ENCODE measurements around the gene NOP14.
"Not testable (repeated sequence)": the region's sequence is repeated elsewhere in the genome, so short reads cannot be mapped to it uniquely, and the experiment has no call there.

Gene NOP14

DNA sequence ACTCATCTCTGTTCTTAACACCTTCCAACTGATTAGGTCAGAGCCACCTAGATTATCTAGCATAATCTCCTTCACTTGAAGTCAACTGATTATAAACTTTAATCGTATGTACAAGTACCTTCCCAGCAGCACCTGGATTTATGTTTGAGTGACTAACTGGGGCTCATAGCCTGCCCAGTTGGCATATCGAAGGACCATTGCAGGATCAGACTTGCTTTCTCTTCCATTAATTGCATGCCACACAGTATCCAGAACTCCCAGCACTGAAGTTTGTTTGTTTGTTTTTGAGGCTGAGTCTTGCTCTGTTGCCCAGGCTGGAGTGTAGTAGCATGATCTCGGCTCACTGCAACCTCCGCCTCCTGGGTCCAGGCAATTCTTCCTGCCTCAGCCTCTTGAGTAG lies 28.0 kb upstream of the NOP14 start:
- no peak for TF ChIP-seq Cebpa-rat (IDR thresholded peaks at IDR 0.05)
- H3K4me3 ChIP-seq = no peak overlapping the region
- no peaks in the 10 kb centered on the region for H3K27me3 ChIP-seq
- no peaks in the 10 kb centered on the region for H3K9me3 ChIP-seq
- H4K20me1 ChIP-seq = no peaks in the 10 kb centered on the region
- no peaks in the 10 kb centered on the region for H3K4me1 ChIP-seq
- H3K9ac ChIP-seq = no peak overlapping the region
- no peak overlapping the region for H3K27ac ChIP-seq
- no peak overlapping the region for H3K4me2 ChIP-seq
- H3K36me3 ChIP-seq = no peaks in the 10 kb centered on the region

GRCh38 chr4:2983715-2984114 lies 20.5 kb upstream of the NOP14 start:
- Histone ChIP-seq H3K9me3 (peaks cover 46% of the 10 kb centered on the region), H3K36me3 (peaks cover 16% of the 10 kb centered on the region; the same call in 1 of the 2 replicates)
- H3K27ac ChIP-seq, H4K20me1 ChIP-seq, H3K4me2 ChIP-seq, H3K4me3 ChIP-seq, H3K9ac ChIP-seq, H3K4me1 ChIP-seq, H3K27me3 ChIP-seq: not testable (repeated sequence)

GRCh38 chr4:2982012-2982411 lies 18.8 kb upstream of the NOP14 start:
- H3K9me3 ChIP-seq = peaks cover 46% of the 10 kb centered on the region
- peaks cover 16% of the 10 kb centered on the region; the same call in 1 of the 2 replicates for H3K36me3 ChIP-seq
- no peaks in the 10 kb centered on the region for H3K4me1 ChIP-seq
- TF ChIP-seq Cebpa-rat (IDR thresholded peaks at IDR 0.05) = no peak
- no peak overlapping the region for H3K27ac ChIP-seq
- no peaks in the 10 kb centered on the region for H4K20me1 ChIP-seq
- H3K27me3 ChIP-seq = no peaks in the 10 kb centered on the region; the same call in 1 of the 2 replicates
- H3K4me2 ChIP-seq = no peak overlapping the region
- H3K9ac ChIP-seq = no peak overlapping the region
- no peak overlapping the region for H3K4me3 ChIP-seq

- no peak overlapping the region for H3K4me2 ChIP-seq
- no peak overlapping the region for H3K27ac ChIP-seq
- H3K27me3 ChIP-seq = no peaks in the 10 kb centered on the region; the same call in 1 of the 2 replicates
- no peak overlapping the region for H3K4me3 ChIP-seq
- no peak overlapping the region for H3K9ac ChIP-seq
- H4K20me1 ChIP-seq = no peaks in the 10 kb centered on the region
- no peak for TF ChIP-seq Cebpa-rat (IDR thresholded peaks at IDR 0.05)
- peaks cover 46% of the 10 kb centered on the region for H3K9me3 ChIP-seq
- H3K36me3 ChIP-seq = peaks cover 16% of the 10 kb centered on the region; the same call in 1 of the 2 replicates
- no peaks in the 10 kb centered on the region for H3K4me1 ChIP-seq
Measured at GRCh38 chr4:2981256-2981819, 18.1 kb upstream of the NOP14 start.

DNA sequence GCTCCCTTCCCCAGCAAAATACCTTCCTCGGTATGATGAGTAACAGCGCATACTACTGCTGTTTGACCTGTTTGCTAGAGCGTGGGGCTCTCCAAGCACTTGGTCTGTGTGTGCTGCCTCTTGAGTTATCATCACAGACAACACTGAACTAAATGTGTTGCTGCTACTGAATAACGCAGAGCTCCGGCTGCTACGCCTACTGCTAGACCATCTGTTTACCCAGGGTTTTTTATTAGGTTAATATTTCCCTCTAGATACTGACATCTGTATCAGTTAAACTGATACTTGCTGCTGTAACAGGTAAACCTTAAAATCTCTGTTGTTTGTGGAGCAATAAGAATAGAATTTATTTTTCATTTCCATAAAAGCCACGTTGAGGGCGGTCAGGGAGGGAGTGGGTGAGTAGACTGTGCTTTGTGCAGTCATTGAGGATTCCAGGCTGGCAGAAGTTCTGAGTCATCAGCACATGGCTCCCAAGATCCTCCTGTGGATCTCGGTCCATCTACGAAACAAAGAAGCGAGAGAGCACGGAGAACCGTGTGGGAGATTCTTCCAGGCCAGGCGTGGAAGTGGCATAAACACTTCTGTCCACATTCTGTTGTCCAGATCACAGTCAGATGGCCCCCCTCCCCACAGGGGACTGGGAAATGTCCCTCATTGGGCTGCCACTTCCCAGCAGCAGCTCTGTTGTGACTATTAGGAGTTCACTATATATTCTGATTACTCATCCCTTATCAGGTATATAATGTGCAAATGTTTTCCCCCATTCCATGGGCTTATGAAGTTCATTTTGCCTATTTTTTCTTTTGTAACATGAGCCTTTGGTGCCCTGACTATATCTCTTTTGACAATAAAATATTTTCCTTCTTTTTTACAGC lies 14.2 kb upstream of the NOP14 start:
- Histone ChIP-seq H3K27ac (no peak overlapping the region), H3K36me3 (peaks cover 22% of the 10 kb centered on the region; the same call in 1 of the 2 replicates), H3K4me3 (no peak overlapping the region), H3K4me1 (no peaks in the 10 kb centered on the region), H3K4me2 (no peak overlapping the region), H3K9ac (no peak overlapping the region), H4K20me1 (no peaks in the 10 kb centered on the region), H3K27me3 (no peaks in the 10 kb centered on the region), H3K9me3 (peaks cover 34% of the 10 kb centered on the region)
- no peak for TF ChIP-seq Cebpa-rat (IDR thresholded peaks at IDR 0.05)

GRCh38 chr4:2971275-2971674 lies 8.1 kb upstream of the NOP14 start:
- H3K4me2 ChIP-seq = no peak overlapping the region
- no peak overlapping the region for H3K27ac ChIP-seq
- no peak for TF ChIP-seq Cebpa-rat (IDR thresholded peaks at IDR 0.05)
- no peaks in the 10 kb centered on the region for H4K20me1 ChIP-seq
- no peaks in the 10 kb centered on the region for H3K27me3 ChIP-seq
- H3K4me1 ChIP-seq = no peaks in the 10 kb centered on the region
- no peaks in the 10 kb centered on the region for H3K9me3 ChIP-seq
- H3K9ac ChIP-seq = no peak overlapping the region
- H3K4me3 ChIP-seq = no peak overlapping the region
- H3K36me3 ChIP-seq = peaks cover 5% of the 10 kb centered on the region; the same call in 1 of the 2 replicates

DNA sequence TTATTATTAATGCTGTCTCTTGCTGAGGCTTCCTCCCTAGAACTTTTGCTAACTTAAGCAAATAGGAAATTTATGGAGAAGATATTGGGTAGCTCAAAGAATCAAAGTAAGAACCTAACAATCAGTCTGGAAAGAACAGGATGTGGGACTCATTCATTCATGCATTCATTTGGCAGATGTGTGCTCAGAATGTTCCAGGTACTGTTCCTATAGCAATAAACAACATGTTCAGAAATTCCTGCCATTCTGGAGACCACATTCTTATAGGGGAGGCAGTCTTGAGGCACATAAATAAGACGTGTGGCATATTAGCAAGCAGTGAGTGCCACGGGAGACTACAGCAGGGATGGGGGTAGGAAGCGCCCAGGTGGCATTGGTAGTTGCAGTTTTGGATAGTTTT lies 5.2 kb upstream of the NOP14 start:
- no peak for TF ChIP-seq Cebpa-rat (IDR thresholded peaks at IDR 0.05)
- H3K9ac ChIP-seq = no peak overlapping the region
- no peaks in the 10 kb centered on the region for H4K20me1 ChIP-seq
- H3K4me2 ChIP-seq = no peak overlapping the region
- H3K27me3 ChIP-seq = no peaks in the 10 kb centered on the region
- peaks cover 1% of the 10 kb centered on the region; the same call in 1 of the 2 replicates for H3K36me3 ChIP-seq
- no peak overlapping the region for H3K4me3 ChIP-seq
- H3K9me3 ChIP-seq = no peaks in the 10 kb centered on the region
- peaks cover 17% of the 10 kb centered on the region for H3K4me1 ChIP-seq
- H3K27ac ChIP-seq = no peak overlapping the region

GRCh38 chr4:2965262-2965661 lies 2.1 kb upstream of the NOP14 start:
- Histone ChIP-seq H3K27me3 (no peaks in the 10 kb centered on the region), H3K4me2 (peak overlapping the region; percentile 94), H3K27ac (no peak overlapping the region), H3K4me3 (peak overlapping the region; percentile 82; the same call in 1 of the 2 replicates), H3K4me1 (peaks cover 27% of the 10 kb centered on the region), H3K9ac (no peak overlapping the region; the same call in 1 of the 2 replicates), H4K20me1 (peaks cover 20% of the 10 kb centered on the region), H3K36me3 (peaks cover under 1% of the 10 kb centered on the region), H3K9me3 (no peaks in the 10 kb centered on the region)
- TF ChIP-seq Cebpa-rat (IDR thresholded peaks at IDR 0.05) = no peak

GRCh38 chr4:2964706-2965258 lies 1.6 kb upstream of the NOP14 start:
- Histone ChIP-seq H3K9ac (peak overlapping the region; percentile 96), H3K4me3 (peak overlapping the region; percentile 82), H3K4me1 (peaks cover 27% of the 10 kb centered on the region), H4K20me1 (peaks cover 24% of the 10 kb centered on the region), H3K9me3 (no peaks in the 10 kb centered on the region), H3K36me3 (peaks cover 5% of the 10 kb centered on the region), H3K4me2 (peak overlapping the region; percentile 94), H3K27ac (no peak overlapping the region), H3K27me3 (no peaks in the 10 kb centered on the region)
- TF ChIP-seq Cebpa-rat (IDR thresholded peaks at IDR 0.05) = no peak

- peak overlapping the region; percentile 94 for H3K27ac ChIP-seq
- H3K4me2 ChIP-seq = peak overlapping the region; percentile 94
- H3K36me3 ChIP-seq = peaks cover 13% of the 10 kb centered on the region
- no peak for TF ChIP-seq Cebpa-rat (IDR thresholded peaks at IDR 0.05)
- peaks cover 32% of the 10 kb centered on the region for H4K20me1 ChIP-seq
- no peaks in the 10 kb centered on the region for H3K27me3 ChIP-seq
- peak overlapping the region; percentile 96 for H3K9ac ChIP-seq
- peak overlapping the region; percentile 82 for H3K4me3 ChIP-seq
- H3K9me3 ChIP-seq = no peaks in the 10 kb centered on the region
- H3K4me1 ChIP-seq = peaks cover 27% of the 10 kb centered on the region
Measured at GRCh38 chr4:2963966-2964471, 813 bp upstream of the NOP14 start.
